GM18502 (cell line): ENCODE results near the gene DND1.
"Not testable (repeated sequence)": the region's sequence is repeated elsewhere in the genome, so short reads cannot be mapped to it uniquely, and the experiment has no call there.

Experiments
- ATAC-seq: cut with Tn5 transposase; IDR thresholded peaks from one replicate; pipeline ENCODE4 v1.9.1; 2021; ENCODE audit warnings: mild to moderate bottlenecking; ENCODE audit not compliant: unreplicated experiment, poor library complexity

DND1 gene

DNA sequence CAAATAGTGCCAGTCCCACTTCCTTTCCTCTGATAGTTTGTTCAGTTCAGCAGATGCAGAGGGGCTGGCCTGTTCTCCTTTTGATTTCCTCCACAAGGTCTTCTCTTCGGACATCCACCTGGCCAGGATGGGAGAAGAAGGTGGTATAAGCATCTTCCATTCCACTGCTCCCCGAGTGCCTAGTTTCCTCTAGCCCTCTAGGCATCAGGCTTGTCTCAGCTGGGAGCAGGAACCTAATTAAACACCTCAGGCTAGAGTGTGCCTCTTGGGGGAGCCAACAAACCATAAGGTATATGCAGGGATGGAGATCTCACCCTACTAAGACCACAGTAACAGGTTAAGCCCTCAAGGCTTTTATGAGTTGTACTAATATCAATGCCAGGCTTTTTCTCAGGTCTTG is 835 bp upstream of the DND1 start:
- no peak for ATAC-seq

DNA sequence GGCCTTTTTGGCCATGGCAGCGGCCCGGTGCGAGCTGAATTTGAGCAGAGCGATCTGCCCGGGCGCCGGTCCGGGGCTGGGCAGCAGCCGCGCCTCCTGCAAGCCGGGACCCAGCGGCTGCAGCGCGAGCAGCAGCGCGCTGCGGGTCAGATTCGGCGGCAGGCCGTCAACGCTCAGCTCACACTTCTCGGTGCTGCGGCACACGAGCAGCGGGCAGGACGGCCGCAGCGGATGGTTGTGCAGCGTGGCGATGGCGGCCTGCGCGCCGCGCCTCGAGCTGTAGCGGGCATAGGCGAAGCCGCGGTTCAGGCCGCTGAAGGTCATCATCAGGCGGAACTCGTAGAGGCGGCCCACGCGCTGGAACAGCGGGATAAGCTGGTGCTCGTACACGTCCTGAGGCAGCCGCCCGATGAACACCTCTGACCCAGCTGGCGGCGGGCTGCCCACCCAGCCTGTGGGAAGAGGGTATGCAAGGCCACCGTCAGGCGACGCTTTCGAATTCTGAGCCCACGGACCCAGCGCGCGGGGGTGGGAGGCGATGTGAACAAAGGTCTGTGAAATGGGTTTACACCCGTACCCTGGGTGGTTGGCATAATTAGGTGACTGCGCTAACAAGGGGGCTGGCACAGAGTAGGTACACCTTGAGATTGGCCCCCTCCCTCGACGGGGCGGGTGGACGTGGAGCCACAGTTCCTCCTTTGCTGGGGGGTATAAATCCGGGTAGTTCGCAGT is 755 bp downstream of the DND1 start:
- no peak for ATAC-seq

DNA sequence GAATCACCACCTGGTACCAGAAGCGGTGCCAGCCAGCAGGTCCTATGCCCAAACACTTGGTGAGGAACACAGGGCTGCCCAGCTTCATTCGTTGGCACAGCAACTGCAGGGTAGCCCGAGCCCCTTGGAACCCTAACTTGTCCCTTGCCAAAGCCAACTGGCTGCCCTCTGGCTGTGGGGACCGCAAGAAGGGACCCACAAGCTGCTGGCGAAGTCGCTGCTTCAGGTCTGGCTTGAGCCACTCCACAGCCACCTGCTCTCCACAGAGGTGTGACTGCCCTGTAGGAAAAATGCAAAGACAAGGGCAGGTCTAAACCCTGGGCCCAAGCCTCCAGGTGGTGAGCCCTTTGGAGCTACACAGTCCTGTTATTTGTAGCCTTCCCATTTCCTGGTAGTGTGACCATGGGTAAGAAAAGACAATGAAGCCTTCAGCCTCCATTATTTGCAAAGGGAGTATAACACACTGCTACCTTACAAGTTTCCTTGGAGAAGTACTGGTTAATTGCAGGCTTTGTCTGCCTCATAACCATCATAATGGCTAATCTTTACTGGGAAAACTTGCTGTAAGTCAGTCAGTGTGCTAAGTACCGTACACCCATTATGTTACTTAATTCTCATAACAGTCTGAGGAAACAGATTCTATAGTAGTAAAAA is 1.8 kb downstream of the DND1 start:
- ATAC-seq: no peak

DNA sequence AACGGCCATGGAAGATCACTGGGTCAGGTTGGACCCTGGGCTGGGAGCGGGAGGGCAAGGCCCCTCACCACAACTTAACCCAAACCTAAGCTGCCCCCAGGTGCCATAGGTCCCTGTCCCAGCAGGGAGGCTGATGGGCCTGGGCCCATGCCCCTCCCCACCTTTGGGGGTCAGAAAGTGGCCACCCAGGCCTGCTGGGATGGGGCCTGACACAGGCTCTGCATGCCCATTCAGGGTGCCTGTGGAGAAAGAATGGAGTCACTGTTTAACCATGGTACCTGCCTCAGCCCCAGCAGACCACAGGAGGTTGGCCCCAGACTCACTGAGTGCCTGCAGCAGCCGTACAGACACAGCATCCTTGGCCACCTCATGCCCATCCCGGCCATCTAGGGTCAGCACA is 2.3 kb downstream of the DND1 start:
- not testable (repeated sequence) for ATAC-seq

DNA sequence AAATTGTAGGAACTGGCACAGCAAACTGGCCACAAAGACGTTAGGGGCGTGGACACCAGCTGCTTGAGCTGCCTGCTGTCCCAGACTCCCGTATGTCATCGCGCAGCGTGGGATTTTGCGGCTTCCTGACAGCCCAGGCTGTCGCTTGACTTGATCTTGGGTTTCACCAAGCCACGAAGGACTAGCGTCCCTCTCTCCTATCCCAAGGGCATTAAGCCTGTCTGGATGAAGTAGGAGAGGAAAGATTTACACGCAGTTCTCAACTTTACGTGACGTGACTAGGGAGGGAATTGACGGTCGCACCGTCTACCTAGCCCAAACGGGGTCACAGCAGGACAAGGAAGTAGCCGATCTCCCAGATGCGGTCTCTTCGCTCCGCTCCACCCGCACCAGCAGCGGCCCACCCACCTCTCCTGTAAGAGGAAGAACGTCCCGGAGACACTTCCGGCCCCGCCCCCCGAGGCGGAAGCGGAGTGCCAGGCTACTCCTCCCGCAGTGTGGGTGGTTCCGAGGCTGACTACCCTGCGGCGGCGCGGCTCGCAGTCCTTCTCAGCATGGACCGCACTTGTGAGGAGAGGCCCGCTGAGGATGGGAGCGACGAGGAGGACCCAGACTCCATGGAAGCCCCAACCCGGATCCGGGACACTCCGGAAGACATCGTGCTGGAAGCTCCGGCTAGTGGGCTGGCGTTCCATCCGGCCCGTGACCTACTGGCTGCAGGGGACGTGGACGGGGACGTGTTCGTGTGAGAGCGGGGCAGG is 8.8 kb downstream of the DND1 start, which contains the start of gene WDR55:
WDR55 (plus strand) TSS at position 546 of the 761 bp plus-strand sequence; CDS start at position 555, 9 bp downstream.
- ATAC-seq: peak; percentile 97

DNA sequence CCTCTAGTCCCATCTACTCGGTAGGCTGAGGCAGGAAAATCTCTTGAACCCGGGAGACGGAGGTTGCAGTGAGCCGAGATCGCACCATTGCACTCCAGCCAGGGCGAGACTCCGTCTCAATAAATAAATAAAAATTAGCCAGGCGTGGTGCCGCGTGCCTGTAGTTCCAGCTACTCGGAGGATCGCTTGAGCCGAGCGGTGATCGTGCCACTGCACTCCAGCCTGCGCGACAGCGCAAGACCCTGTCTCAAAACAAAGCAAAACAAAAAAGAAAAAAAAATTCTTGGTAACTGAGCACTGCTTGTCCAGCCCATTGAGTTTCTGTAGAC is 9.4 kb downstream of the DND1 start:
- no peak for ATAC-seq

DNA sequence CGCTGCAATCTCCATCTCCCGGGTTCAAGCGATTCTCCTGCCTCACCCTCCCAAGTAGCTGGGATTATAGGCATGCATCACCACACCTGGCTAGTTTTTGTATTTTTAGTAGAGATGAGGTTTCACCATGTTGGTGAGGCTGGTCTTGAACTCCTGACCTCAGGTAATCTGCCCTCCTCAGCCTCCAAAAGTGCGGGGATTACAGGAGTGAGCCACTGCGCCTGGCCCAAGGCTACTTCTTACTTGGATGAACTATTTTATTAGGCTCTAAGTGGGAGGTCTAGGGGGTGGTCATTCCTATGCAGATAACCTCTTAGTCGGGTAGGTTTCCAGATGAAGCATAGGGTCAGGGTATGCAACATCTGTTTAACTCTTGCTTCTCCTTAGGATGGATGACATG is 13.0 kb downstream of the DND1 start:
- not testable (repeated sequence) for ATAC-seq

DNA sequence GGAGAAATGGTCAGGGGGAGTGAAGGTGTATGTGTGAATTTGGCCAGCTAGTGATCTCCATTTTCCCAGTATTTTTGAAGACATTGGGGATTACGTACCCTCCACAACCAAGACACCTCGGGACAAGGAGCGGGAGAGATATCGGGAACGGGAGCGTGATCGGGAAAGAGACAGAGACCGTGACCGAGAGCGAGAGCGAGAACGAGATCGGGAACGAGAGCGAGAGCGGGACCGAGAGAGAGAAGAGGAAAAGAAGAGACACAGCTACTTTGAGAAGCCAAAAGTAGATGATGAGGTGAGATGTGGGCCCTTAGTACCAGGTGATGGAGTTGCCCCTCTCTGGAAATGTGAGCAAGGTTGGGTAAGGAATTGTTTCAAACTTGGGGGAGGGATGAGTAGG is 14.5 kb downstream of the DND1 start:
- ATAC-seq: no peak

DNA sequence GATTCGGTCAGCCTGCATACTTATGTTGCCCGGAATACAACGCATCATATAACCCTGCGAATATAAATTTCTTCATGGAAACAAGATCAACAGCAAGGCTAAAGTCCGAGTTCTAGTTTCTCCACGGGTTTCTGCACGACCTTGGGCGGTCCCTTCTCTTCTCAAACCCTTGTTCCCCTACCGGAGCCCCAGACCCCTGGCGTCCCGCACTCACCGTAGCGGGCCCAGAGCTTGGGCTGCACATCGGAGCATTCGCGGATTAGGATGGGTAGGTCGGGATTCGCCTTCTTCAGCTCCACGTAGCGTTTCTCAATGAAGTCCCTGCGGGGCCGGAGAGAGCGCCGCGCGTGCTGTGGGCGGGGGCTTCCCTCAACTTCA is 26.3 kb downstream of the DND1 start:
- ATAC-seq: peak; percentile 43

DNA sequence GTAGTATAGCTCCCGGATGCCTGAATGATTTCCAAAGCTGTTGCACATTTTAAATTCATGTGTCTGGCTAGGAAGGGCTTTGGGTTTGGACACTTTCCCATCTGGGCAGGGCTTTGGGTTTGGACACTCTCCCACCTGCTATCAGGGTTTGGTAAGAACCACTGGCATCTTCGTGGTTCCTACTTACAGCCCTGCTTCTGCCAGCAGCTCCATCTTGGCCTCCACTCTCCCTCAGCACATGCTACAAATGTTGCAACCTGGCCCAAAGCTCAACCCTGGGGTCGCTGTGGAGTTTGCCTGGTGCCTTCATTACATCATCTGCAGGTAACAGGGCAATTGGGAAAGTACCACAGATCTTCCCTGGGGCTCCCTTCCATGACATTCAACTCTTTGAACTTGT is 30.7 kb downstream of the DND1 start:
- no peak for ATAC-seq

DNA sequence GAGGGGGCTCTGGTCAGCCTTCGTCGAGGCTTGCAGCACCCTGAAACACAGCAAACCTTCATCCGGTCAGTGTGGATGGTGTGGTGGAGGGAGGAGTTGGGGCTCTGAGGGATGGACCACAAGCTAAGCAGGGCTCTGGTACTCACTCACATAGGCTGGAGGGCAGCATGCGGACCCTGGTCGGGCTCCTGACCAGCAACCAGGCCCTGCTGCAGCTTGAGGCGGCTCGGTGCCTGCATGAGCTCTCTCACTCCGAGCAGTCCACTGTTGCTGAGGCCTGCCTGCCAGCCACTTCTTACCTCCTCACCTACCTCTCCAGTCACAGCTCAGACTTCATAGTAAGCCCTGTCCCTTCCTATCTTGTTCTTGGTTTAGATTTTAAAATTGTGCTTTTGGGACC is 31.7 kb downstream of the DND1 start:
- no peak for ATAC-seq

DNA sequence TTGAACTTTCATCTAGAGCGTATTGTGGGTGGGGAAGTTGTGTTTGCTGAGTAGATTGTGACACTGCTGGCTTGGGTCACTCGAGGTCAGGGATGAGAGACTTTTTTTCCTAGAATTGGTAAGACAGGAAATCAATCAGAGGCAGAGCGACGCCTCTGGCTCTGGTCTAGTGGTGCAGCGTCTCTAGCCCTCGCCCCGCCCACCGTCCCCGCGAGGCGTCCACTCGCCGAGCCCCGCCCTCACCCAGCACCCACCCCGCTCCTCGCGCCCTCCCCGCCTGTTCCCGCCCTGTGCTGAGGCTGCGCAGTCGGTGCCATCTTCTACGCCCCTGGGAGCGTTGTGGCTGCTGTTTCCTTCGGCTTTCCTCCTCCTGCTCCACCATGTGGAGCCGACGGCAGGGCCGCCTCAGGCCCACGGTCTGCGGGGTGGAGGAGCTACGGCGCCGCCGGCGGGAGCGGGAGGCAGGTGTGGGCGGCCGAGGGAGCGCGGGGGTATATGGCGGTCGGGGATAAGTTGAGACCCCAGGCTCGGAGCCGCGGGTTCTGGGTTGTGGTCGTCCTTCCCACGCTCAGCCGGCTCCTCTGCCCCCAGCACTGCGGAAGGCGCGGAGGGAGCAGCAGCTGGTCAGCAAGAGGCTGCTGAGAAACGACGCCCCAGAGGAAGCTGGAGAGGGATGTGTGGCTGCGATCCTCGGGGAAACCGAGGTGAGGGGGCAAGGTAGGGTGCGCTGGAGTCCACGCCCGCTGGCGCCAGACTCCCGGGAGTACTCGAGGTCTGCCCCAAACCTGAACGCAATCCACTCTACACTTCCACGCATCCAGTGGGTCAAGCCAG is 34.0 kb downstream of the DND1 start, which contains the start of gene TMCO6:
TMCO6 (plus strand) TSS at position 304 of the 834 bp plus-strand sequence; CDS start at position 381, 77 bp downstream.
- ATAC-seq: peak; percentile 94

DNA sequence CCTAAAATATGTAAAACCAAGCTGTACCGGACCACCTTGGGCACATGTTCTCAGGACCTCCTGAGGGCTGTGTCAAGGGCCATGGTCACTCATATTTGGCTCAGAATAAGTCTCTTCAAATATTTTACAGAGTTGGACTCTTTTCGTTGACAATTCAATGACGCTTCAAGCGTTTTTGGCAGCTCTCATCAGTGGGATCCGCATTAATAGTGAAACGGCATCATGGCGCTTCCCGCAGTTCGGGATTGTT is 34.6 kb downstream of the DND1 start:
- not testable (repeated sequence) for ATAC-seq

DNA sequence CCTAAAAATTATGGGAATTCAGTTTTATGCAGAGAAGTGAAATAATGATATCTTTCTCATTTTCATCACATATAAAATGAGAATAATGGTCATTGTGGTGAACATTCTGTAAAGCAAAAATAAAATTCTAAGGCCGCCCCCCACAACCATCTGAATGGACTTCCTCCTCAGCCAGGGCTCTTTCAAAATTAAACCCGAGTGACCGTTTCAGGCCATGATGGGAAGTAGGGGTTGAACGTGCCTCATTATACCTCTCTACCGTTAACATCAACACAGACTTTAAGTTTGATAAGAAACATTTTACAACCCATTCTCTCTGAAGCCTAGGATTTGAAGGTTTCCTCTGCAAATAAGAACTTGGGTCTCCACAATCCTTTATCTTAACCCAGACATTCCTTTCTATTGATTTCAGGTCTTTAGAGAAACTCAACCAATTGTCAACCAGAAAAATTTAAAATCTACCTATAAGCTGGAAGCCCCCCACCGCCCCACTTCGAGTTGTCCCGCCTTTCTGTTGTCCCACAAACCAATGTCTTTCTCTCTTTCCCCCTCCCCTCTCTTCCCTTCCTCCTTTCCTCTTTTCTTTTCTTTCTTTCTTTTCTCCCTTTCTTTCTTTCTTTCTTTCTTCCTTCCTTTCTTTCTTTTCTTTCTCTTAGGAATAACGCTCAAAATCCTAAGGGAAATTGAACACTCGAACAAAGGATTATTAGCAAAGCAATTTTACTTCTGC is 35.8 kb downstream of the DND1 start:
- no peak for ATAC-seq

DNA sequence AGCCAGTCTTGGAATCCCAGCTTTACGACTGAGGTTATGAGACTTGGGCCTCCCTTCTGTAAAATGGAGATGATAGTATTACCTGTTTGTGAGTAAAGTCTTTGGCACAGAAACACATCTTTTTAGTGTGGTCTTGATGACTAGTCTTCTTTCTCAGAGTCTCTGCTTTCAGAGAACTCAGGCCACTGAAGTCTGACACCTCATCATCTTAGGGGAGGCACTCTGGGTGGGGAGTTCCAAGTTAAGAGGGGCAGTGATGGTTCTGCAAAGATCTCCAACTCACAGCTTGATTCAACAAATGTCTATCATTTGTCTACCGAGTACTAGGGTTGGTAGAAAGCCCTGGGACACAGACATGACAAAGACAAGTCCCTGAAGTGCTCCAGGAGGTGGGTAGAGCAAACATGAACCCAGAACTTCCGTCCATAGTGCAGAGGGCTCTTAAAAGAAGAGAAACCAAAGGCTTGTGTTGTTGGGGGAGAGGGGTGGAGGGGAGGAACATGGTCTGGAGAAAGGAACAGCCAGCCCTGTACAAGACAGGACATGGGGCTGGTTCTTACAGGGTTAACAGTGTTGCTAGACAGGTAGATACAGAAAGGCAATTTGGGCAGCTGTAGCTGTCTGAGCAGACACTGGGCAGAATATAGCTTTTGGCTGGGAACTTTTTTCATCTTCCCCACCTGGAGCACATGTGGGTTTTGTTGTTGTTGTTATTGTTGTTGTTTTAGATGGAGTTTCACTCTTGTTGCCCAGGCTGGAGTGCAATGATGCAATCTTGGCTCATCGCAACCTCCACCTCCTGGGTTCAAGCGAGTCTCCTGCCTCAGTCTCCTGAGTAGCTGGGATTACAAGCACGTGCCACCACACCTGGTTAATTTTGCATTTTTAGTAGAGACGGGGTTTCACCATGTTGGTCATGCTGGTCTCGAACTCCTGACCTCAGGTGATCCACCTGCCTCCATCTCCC is 37.8 kb downstream of the DND1 start:
- no peak for ATAC-seq

DNA sequence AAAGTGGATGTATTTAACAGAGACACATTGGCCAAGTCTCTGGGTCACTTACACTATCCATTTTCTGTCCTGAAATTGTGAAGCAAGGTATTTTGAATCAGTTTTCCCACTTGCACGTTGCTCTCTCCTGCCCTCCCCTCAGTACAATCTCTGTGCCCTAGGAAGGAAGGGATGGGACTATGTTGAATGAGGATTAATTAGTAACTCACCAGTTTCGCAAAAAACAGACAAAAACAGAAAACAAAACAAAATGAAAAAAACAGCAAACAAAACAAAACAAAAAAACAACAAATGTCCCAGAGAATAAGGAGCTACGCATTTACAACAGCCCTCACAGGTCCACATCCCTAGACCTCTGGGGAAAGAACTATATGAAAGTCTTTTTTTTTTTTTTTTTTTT is 39.3 kb downstream of the DND1 start:
- ATAC-seq: no peak

DNA sequence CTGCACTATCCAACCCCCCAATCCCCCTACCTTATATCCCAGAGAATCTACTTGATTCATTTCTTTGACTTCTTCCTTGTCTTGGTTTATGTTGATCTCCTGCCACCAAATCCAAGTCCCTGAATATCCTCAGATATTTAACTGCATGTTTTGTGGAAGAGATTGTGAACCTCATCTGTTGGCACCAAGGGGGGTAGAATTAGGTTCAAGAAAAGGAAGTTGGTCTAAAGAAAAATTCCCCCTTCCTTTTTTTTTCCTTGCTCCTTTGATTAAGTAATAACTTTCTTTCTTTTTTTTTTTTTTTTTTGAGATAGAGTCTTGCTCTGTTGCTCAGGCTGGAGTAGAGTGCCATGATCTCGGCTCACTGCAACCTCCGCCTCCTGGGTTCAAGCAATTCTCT is 39.9 kb downstream of the DND1 start:
- ATAC-seq: no peak

DNA sequence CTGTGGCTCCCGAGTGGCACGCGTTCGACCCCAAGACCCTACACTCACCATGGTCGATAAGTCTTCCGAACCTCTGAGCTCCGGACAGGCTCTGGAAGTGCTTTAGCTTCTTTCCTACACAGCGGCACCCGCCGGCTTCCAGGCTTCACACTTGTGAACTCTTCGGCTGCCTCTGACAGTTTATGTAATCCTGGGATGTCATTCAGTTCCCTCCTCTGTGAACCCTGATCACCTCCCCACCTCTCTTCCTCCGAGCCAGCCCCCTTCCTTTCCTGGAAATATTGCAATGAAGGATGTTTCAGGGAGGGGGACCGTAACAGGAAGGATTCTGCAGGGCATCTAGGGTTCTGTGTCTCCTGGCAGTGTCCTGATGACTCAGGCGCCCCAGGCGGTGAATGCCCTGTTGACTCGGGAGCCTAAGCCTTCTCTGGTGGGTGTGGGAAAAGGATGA is 40.3 kb downstream of the DND1 start, which contains the start of gene CD14:
CD14 (minus strand) TSS at position 155 of the 451 bp plus-strand sequence; CDS start at position 51, 104 bp downstream.
- peak; percentile 8 for ATAC-seq
